Measurements from ENCODE around the gene ABCG1. TPM values are rescaled to one million over a fixed set of nuclear protein-coding genes. Genes with fewer than 3 reads are reported as not detected.

Gene ABCG1
- total and polyA plus RNA-seq, 2 donors (not counting 3 experiments of a cell fraction or from before 2014, with no cell fraction given), result 6.7 to 19.6 TPM

GRCh38 chr21:42340187-42341050 is 121.5 kb downstream of the ABCG1 start:
- dilution Hi-C loops (cut with MboI; ENCODE audit: extremely low pct_ligation_motif_present, low sequenced_read_pairs) (no loop called here), intact Hi-C loops (cut with micrococcal nuclease) (no loop called here)
- H2AFZ ChIP-seq (ENCODE audit: low read depth, low read length), result no peak overlapping the region
- no peak for DNase-seq (ENCODE audit: low read depth, low spot score)
- H3K9me3 ChIP-seq (replicated peaks; ENCODE audit: control insufficient read depth, insufficient read depth, low read length), result no peaks in the 10 kb centered on the region
- H3K79me2 ChIP-seq (ENCODE audit: control insufficient read depth, insufficient read depth, low read length), result no peaks in the 10 kb centered on the region
- POLR2A ChIA-PET, result no interaction called here
- no TSS peak for BruUV-seq (replicated peaks)
- H3K4me1 ChIP-seq (ENCODE audit: control insufficient read depth, extremely low read depth, insufficient read depth, low read length), result no peaks in the 10 kb centered on the region
- no peak overlapping the region for H3K9ac ChIP-seq (replicated peaks; ENCODE audit: extremely low read depth, insufficient read depth, low read length)
- FAIRE-seq, result no peak
- H3K27me3 ChIP-seq (ENCODE audit: control insufficient read depth in 2 of 2, insufficient read depth in 2 of 2, low read length in 2 of 2), result peaks cover 8 to 24% of the 10 kb centered on the region in 2 experiments
- H3K9me1 ChIP-seq (replicated peaks; ENCODE audit: control insufficient read depth, extremely low read depth, insufficient read depth, low read length), result no peaks in the 10 kb centered on the region
- no peak overlapping the region for H3K27ac ChIP-seq (ENCODE audit: insufficient read depth, low read depth, low read length)
- no peaks in the 10 kb centered on the region for H4K20me1 ChIP-seq (replicated peaks; ENCODE audit: control insufficient read depth, extremely low read depth, insufficient read depth, low read length)
- H3K4me3 ChIP-seq (replicated peaks in 1 of 3; ENCODE audit: insufficient read depth in 1 of 3, low read depth in 1 of 3, low read length in 3 of 3), result no peak overlapping the region
- CTCF ChIA-PET, result interaction anchor here (0.8 to 3.1 kb wide), 3 partner anchors 15 to 195 kb away, joined by 3 to 10 read pairs (median 4); no protein-coding TSS in a partner anchor
- no peak for TF ChIP-seq EZH2 (IDR thresholded peaks at IDR 0.05; ENCODE audit: borderline replicate concordance, low read depth, low read length, severe bottlenecking)
- no peak for TF ChIP-seq FOS (IDR thresholded peaks at IDR 0.05; ENCODE audit: borderline replicate concordance, insufficient read depth, low read length)
- no peak for TF ChIP-seq POLR2A (IDR thresholded peaks at IDR 0.05; ENCODE audit: low read depth, low read length)
- TF ChIP-seq POLR2AphosphoS5 (IDR thresholded peaks at IDR 0.05; ENCODE audit: insufficient read depth, low read depth, low read length), result no peak
- no peak for TF ChIP-seq JUN (IDR thresholded peaks at IDR 0.05; ENCODE audit: borderline replicate concordance, insufficient read depth, insufficient read length, low read depth)
- TF ChIP-seq MAX (IDR thresholded peaks at IDR 0.05; ENCODE audit: insufficient read depth, insufficient read length), result no peak
- TF ChIP-seq GATA2 (IDR thresholded peaks at IDR 0.05; ENCODE audit: insufficient read depth, insufficient read length, low read depth, low read length), result no peak
- no peak for TF ChIP-seq MYC (IDR thresholded peaks at IDR 0.05; ENCODE audit: low read depth, low read length)
- TF ChIP-seq CTCF (IDR thresholded peaks at IDR 0.05; ENCODE audit: extremely low read depth in 1 of 2, insufficient read depth in 1 of 2, low read depth in 1 of 2, low read length in 2 of 2), result no peak
- no peaks in the 10 kb centered on the region for H3K36me3 ChIP-seq (ENCODE audit: control insufficient read depth in 2 of 2, extremely low read depth in 1 of 2, insufficient read depth in 2 of 2, low read length in 2 of 2)
- no peak overlapping the region for H3K4me2 ChIP-seq (ENCODE audit: insufficient read depth, low read length)

All from endothelial cell of umbilical vein (primary cell).